ENCODE results near the gene PAK1.

- no peak for TF ChIP-seq EZH2 (IDR thresholded peaks at IDR 0.05; ENCODE audit: low read length, unreplicated experiment)
- TF ChIP-seq CTCF (conservative IDR thresholded peaks at IDR 0.05; ENCODE audit: low read depth, low read length) = no peak
- TF ChIP-seq EZH2phosphoT487 (IDR thresholded peaks at IDR 0.05; ENCODE audit: borderline replicate concordance, low read length) = no peak
These were observed 114.4 kb downstream of the PAK1 start for GRCh38 chr11:77359481-77359880.
